Pancreas (tissue), 10 donors: Measurements from ENCODE around the gene BOLA2B. TPM values are rescaled to one million over a fixed set of nuclear protein-coding genes. Genes with fewer than 3 reads are reported as not detected.

Source experiments
- ATAC-seq, 4 donors: fragments of 200-7000 bp; cut with Tn5 transposase; one replicate each; pipeline versions ENCODE4 v1.8.0 to v1.9.1; 2020; ENCODE audit warnings: mild to moderate bottlenecking in 4 of 4, moderate library complexity in 4 of 4
- DNase-seq, 6 donors: peaks; one replicate each; pipeline ENCODE4 v3.0.0-alpha.2; 2020
- FAIRE-seq: peaks from 2 replicates; lab custom pipeline; 2012; peaks lifted over from hg19 to GRCh38; lab: Jason Lieb, UNC
- H3K27ac ChIP-seq, 4 donors: fragments of 200-600 bp; sonication (generic); 1 replicate in 3 of 4; 2 replicates in 1 of 4; pipeline versions ENCODE4 v1.5.0 to v1.8.0; 2020
- H3K27me3 ChIP-seq, 4 donors: fragments of 200-600 bp; one replicate each; pipeline ENCODE4 v1.8.0; 2021
- H3K36me3 ChIP-seq, 3 donors: fragments of 200-600 bp; sonication (generic) in 1 of 3; one replicate each; pipeline versions ENCODE4 v1.5.0 to v1.8.0; 2020 to 2021
- H3K4me1 ChIP-seq, 3 donors: fragments of 200-600 bp; one replicate each; pipeline ENCODE4 v1.8.0; 2021
- H3K4me3 ChIP-seq, 4 donors: fragments of 200-600 bp; sonication (generic) in 2 of 4; one replicate each; pipeline versions ENCODE4 v1.5.0 to v1.8.0; 2020 to 2021
- H3K9me3 ChIP-seq, 4 donors: fragments of 200-600 bp; one replicate each; pipeline ENCODE4 v1.8.0; 2021
- WGBS, 2 donors: extraction: QIAGEN DNeasy Blood & Tissue Kit; methylation state at CpG; one replicate each; pipeline ENCODE4 v1.1.7; 2013; 5-methylcytosine and 5-hydroxymethylcytosine counted together
- intact Hi-C, 3 donors: fragments of 100-400 bp; cut with DNase I; formaldehyde crosslinking; loops; one replicate each; pipeline versions ENCODE4 v1.11.1 to v1.14.2; 2022
- polyA plus RNA-seq, 2 donors: library from polyadenylated mRNA; stranded (reverse); fragments of 200-250 nt; gene quantifications; one replicate each; pipeline ENCODE4 v1.2.3, GENCODE V29; 2013
- total RNA-seq, 6 donors: library from RNA; stranded (reverse); fragmentation: NEBNext Ultra II Directional in 4 of 6; extraction: Animal tissue kit (Norgen Biotek cat#: 25700) in 4 of 6; gene quantifications; one replicate each; pipeline versions ENCODE4 v1.2.1 to v1.2.4, GENCODE V29; 2021 to 2023
- TF ChIP-seq, protein P1 (sequence below), 4 donors: fragments of 200-600 bp; sonication (generic) in 3 of 4; IDR thresholded peaks; one replicate each; pipeline versions ENCODE4 v1.5.0 to v1.8.0; 2021; ENCODE audit warnings: antibody characterized with exemption in 4 of 4
- donor health status: healthy with polysubstance abuse.
- donor health status: DM: no; HTN: no; CAD: no; lungs with moderate emphysema.
- donor health status: DM: no; HTN: no; CAD: no.
- donor health status: control.
- donor health status: control.
- donor health status: Bipolar disorder and iron deficiency.
- donor health status: DM: yes; HTN: yes; CAD: no.
- donor health status: DM: no; HTN: no; CAD: no.
- donor health status: DM: no; HTN: no; CAD: no.
- donor health status: DM: yes; HTN: yes; CAD: no.

BOLA2B gene
- total and polyA plus RNA-seq, 8 donors = 17.3 to 138 (median 32.1) TPM

GRCh38 chr16:30186444-30186781 lies 7.1 kb downstream of the BOLA2B start:
- no peaks in the 10 kb centered on the region for H3K36me3 ChIP-seq
- DNase-seq (no peak), FAIRE-seq (no peak), ATAC-seq (no peak)
- TF ChIP-seq, protein P1, sequence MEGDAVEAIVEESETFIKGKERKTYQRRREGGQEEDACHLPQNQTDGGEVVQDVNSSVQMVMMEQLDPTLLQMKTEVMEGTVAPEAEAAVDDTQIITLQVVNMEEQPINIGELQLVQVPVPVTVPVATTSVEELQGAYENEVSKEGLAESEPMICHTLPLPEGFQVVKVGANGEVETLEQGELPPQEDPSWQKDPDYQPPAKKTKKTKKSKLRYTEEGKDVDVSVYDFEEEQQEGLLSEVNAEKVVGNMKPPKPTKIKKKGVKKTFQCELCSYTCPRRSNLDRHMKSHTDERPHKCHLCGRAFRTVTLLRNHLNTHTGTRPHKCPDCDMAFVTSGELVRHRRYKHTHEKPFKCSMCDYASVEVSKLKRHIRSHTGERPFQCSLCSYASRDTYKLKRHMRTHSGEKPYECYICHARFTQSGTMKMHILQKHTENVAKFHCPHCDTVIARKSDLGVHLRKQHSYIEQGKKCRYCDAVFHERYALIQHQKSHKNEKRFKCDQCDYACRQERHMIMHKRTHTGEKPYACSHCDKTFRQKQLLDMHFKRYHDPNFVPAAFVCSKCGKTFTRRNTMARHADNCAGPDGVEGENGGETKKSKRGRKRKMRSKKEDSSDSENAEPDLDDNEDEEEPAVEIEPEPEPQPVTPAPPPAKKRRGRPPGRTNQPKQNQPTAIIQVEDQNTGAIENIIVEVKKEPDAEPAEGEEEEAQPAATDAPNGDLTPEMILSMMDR (IDR thresholded peaks at IDR 0.05) = no peak
- H3K4me3 ChIP-seq = peak overlapping the region in 1 of 4 donors; percentile 63
- H3K9me3 ChIP-seq = no peaks in the 10 kb centered on the region
- H3K27ac ChIP-seq = no peak overlapping the region
- intact Hi-C loops = no loop called here
- WGBS, 2 donors = 76 to 88% methylated on average over 9 of the region's 9 CpGs
- no peaks in the 10 kb centered on the region for H3K4me1 ChIP-seq
- H3K27me3 ChIP-seq = no peaks in the 10 kb centered on the region

- Histone ChIP-seq H3K4me3 (peak overlapping the region in 1 of 4 donors; percentile 63), H3K27ac (peak overlapping the region in 2 of 4 donors; percentile 37 to 39), H3K36me3 (no peaks in the 10 kb centered on the region), H3K27me3 (no peaks in the 10 kb centered on the region), H3K4me1 (no peaks in the 10 kb centered on the region), H3K9me3 (no peaks in the 10 kb centered on the region)
- TF ChIP-seq, protein P1 (IDR thresholded peaks at IDR 0.05) = no peak
- intact Hi-C loops = no loop called here
- ATAC-seq = peak in 2 of 4 donors; percentile 24 to 34
- FAIRE-seq = no peak
- 80 to 89% methylated on average over 15 of the region's 15 CpGs for WGBS, 2 donors
- DNase-seq = peak; percentile 8 to 73 (median 47)
Measured at GRCh38 chr16:30185683-30186421, 7.6 kb downstream of the BOLA2B start.

DNA sequence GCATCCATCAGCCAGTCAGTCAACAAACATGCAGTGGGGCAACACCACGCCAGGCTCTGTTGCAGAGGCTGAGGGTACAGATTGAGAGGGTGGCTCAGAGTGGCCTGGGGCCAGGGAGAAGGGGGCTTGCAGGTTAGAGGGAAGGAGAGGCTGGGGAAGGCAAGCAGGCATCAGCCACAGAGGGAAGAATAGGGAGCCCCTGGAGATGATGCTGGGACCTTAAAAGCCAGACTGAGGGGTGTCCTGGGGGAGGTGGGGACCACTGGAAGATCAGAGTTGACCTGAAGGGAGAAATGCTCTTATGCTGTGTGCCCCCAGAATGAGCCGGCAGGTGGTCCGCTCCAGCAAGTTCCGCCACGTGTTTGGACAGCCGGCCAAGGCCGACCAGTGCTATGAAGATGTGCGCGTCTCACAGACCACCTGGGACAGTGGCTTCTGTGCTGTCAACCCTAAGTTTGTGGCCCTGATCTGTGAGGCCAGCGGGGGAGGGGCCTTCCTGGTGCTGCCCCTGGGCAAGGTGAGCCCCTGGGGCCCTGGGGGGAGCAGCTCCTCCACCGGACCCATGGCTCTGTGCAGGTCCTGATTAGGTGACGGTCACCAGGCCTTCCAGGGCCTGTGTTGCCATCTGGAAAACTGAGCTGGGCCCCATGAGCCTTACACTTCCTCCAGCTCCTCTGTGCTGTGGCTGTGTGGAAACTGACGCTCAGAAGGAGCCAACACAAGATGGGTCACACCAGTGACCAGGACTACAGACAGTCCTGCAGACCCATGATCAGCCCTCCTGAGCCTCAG lies 8.4 kb downstream of the BOLA2B start:
- H3K27ac ChIP-seq = peak overlapping the region in 2 of 4 donors; percentile 37 to 39
- H3K9me3 ChIP-seq = no peaks in the 10 kb centered on the region
- peak overlapping the region in 1 of 4 donors; percentile 63 for H3K4me3 ChIP-seq
- intact Hi-C loops = no loop called here
- H3K27me3 ChIP-seq = no peaks in the 10 kb centered on the region
- FAIRE-seq (no peak), DNase-seq (peak in 4 of 6 donors; percentile 13 to 69 (median 46)), ATAC-seq (peak in 1 of 4 donors; percentile 1)
- TF ChIP-seq, protein P1 (IDR thresholded peaks at IDR 0.05) = no peak
- H3K36me3 ChIP-seq = no peaks in the 10 kb centered on the region
- H3K4me1 ChIP-seq = no peaks in the 10 kb centered on the region
- 79 to 82% methylated on average over 13 of the region's 13 CpGs for WGBS, 2 donors

GRCh38 chr16:30184096-30184890 lies 9.2 kb downstream of the BOLA2B start:
- Histone ChIP-seq H3K27ac (peak overlapping the region in 2 of 4 donors; percentile 37 to 39), H3K4me3 (peak overlapping the region in 1 of 4 donors; percentile 63), H3K27me3 (no peaks in the 10 kb centered on the region), H3K4me1 (no peaks in the 10 kb centered on the region), H3K36me3 (no peaks in the 10 kb centered on the region), H3K9me3 (no peaks in the 10 kb centered on the region)
- ATAC-seq = no peak
- intact Hi-C loops = no loop called here
- TF ChIP-seq, protein P1 (IDR thresholded peaks at IDR 0.05) = no peak
- 36 to 40% methylated on average over 24 of the region's 24 CpGs for WGBS, 2 donors
- FAIRE-seq = no peak
- DNase-seq = peak in 5 of 6 donors; percentile 14 to 82 (median 37)
